ENCODE results near the gene LMF2.

Gene LMF2

DNA sequence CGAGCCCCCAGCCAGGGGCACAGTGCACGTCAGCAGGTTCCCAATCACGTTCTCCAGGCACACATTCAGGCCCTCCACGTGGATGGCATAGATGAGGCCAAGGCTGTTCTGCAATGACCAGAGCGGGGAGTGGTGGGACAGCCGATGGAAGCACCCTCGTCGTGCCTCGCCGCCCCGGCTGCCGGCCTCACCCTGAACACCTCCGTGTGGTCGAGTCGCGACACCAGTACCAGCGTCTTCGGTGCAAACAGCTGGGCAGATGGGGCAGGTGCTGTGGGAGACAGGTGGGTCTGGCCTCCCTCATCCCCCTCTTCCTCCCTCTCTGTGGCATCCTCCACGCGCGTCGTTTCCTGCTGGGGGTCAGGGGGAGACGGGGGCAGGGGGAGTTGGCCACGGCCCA is 40.2 kb downstream of the LMF2 start:
- peaks cover 37% of the 10 kb centered on the region for H3K36me3 ChIP-seq (ENCODE audit: low read depth)
- H3K27ac ChIP-seq (ENCODE audit: poor library complexity, severe bottlenecking) = no peak overlapping the region
- no peak for TF ChIP-seq CTCF (IDR thresholded peaks at IDR 0.05; ENCODE audit: poor library complexity, severe bottlenecking)
- H3K27me3 ChIP-seq (ENCODE audit: insufficient read depth, poor library complexity, severe bottlenecking) = no peaks in the 10 kb centered on the region
- H3K4me3 ChIP-seq (ENCODE audit: severe bottlenecking) = no peak overlapping the region
- no peak for DNase-seq (ENCODE audit: low spot score)
- ATAC-seq (ENCODE audit: low read depth) = no peak
- no peaks in the 10 kb centered on the region for H3K9me3 ChIP-seq (ENCODE audit: severe bottlenecking)
- peaks cover 17% of the 10 kb centered on the region for H3K4me1 ChIP-seq (ENCODE audit: insufficient read depth, poor library complexity, severe bottlenecking)

GRCh38 chr22:50465066-50465930 is 42.2 kb downstream of the LMF2 start:
- no peaks in the 10 kb centered on the region for H3K27me3 ChIP-seq (ENCODE audit: insufficient read depth, poor library complexity, severe bottlenecking)
- no peak overlapping the region for H3K27ac ChIP-seq (ENCODE audit: poor library complexity, severe bottlenecking)
- no peak for ATAC-seq (ENCODE audit: low read depth)
- no peak for DNase-seq (ENCODE audit: low spot score)
- TF ChIP-seq CTCF (IDR thresholded peaks at IDR 0.05; ENCODE audit: poor library complexity, severe bottlenecking) = no peak
- no peaks in the 10 kb centered on the region for H3K9me3 ChIP-seq (ENCODE audit: severe bottlenecking)
- H3K4me1 ChIP-seq (ENCODE audit: insufficient read depth, poor library complexity, severe bottlenecking) = peaks cover 12% of the 10 kb centered on the region
- no peak overlapping the region for H3K4me3 ChIP-seq (ENCODE audit: severe bottlenecking)
- peaks cover 55% of the 10 kb centered on the region for H3K36me3 ChIP-seq (ENCODE audit: low read depth)

DNA sequence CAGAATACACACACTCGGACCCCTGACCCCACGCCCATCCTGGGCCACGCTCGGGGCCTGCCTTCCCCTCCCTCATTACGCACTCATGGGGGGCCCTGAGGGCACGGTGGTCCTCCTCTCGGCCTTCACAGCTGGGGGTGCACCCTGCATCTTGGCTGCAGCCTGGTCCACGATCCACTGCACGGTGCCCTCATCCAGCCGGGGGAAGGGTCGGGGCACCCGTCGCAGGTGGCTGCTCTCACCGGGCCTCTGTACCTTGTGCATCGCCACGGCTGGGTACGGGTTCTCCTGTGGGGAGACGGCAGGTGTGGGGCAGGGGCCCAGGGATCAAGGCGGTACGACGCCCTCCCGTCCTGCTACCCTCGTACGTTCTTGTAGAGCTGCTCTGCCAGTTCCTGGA is 43.1 kb downstream of the LMF2 start:
- Histone ChIP-seq H3K4me3 (ENCODE audit: severe bottlenecking) (no peak overlapping the region), H3K36me3 (ENCODE audit: low read depth) (peaks cover 61% of the 10 kb centered on the region), H3K27ac (ENCODE audit: poor library complexity, severe bottlenecking) (no peak overlapping the region), H3K9me3 (ENCODE audit: severe bottlenecking) (no peaks in the 10 kb centered on the region), H3K27me3 (ENCODE audit: insufficient read depth, poor library complexity, severe bottlenecking) (no peaks in the 10 kb centered on the region), H3K4me1 (ENCODE audit: insufficient read depth, poor library complexity, severe bottlenecking) (peaks cover 4% of the 10 kb centered on the region)
- ATAC-seq (ENCODE audit: low read depth) (no peak), DNase-seq (ENCODE audit: low spot score) (no peak)
- TF ChIP-seq CTCF (IDR thresholded peaks at IDR 0.05; ENCODE audit: poor library complexity, severe bottlenecking) = no peak

DNA sequence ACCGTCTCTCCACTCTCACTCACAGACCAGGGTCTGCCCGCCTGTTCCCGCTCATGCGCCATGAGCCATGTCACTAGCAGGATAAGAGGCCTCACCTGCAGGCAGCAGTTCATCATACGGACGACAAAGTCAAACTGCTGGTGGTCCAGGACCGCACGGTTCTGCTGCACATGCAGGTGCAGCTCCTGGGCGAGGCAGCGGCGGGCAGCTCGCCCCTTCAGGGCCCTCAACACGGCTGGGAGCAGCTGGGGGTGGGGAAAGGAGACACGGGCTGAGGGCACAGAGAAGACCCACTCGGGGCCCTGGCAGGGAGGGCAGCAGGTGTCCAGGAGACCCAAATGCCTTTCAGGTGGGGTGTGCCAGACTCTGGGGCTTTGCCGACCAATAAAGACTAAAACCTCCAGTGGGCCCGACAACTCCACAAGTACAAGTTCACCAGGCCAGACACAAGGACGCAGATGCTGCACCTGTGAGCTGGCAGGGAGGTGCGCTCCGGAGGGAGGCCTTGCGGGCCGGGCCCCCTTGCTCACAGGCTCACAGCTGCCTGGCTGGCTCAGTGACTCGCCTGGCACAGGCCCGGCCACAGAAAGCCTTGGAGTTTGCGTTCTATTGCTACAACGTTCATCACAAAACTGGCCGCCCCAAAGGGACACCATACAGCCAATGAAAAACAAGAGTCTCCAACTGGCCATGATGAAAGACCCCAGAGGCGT is 44.2 kb downstream of the LMF2 start:
- Histone ChIP-seq H3K4me1 (ENCODE audit: insufficient read depth, poor library complexity, severe bottlenecking) (peaks cover 4% of the 10 kb centered on the region), H3K9me3 (ENCODE audit: severe bottlenecking) (no peaks in the 10 kb centered on the region), H3K36me3 (ENCODE audit: low read depth) (peaks cover 66% of the 10 kb centered on the region), H3K27me3 (ENCODE audit: insufficient read depth, poor library complexity, severe bottlenecking) (no peaks in the 10 kb centered on the region), H3K4me3 (ENCODE audit: severe bottlenecking) (no peak overlapping the region), H3K27ac (ENCODE audit: poor library complexity, severe bottlenecking) (no peak overlapping the region)
- no peak for TF ChIP-seq CTCF (IDR thresholded peaks at IDR 0.05; ENCODE audit: poor library complexity, severe bottlenecking)
- ATAC-seq (ENCODE audit: low read depth) (no peak), DNase-seq (ENCODE audit: low spot score) (no peak)
